HCT116 (cell line): ENCODE results near the gene PATL1.

Experiments used
- CEBPB ChIP-seq: IDR thresholded peaks from 2 replicates; pipeline ENCODE4 v1.6.1; 2012; ENCODE audit warnings: low read depth
- CTCF ChIP-seq, 3 experiments: fragments of 200-600 bp in 1 of 3; sonication (generic) in 1 of 3; IDR thresholded peaks in 2 of 3; conservative IDR thresholded peaks in 1 of 3; 2 replicates each; pipeline ENCODE4 v1.5.1; 2012 to 2017; ENCODE audit warnings: low read depth in 2 of 3, low read length in 2 of 3, antibody characterized with exemption in 1 of 3, borderline replicate concordance in 1 of 3, control low read depth in 1 of 3, mild to moderate bottlenecking in 1 of 3, mixed read lengths in 1 of 3, mixed run types in 1 of 3, moderate library complexity in 1 of 3; ENCODE audit not compliant: insufficient read depth in 1 of 3
- MAX ChIP-seq: IDR thresholded peaks from 2 replicates; pipeline ENCODE4 v1.6.1; 2012
- POLR2A ChIP-seq: IDR thresholded peaks from 2 replicates; pipeline ENCODE4 v1.7.0; 2011; ENCODE audit warnings: borderline replicate concordance; ENCODE audit not compliant: insufficient read depth, insufficient read length; ENCODE audit errors: extremely low read depth
- RAD21 ChIP-seq: IDR thresholded peaks from 2 replicates; pipeline ENCODE4 v1.6.1; 2012; ENCODE audit warnings: low read depth, mild to moderate bottlenecking
- SIN3A ChIP-seq: IDR thresholded peaks from 2 replicates; pipeline ENCODE4 v1.6.1; 2012; ENCODE audit warnings: low read depth
- ZBTB33 ChIP-seq: IDR thresholded peaks from 2 replicates; pipeline ENCODE4 v1.6.1; 2011; ENCODE audit warnings: mild to moderate bottlenecking, low read length, moderate library complexity; ENCODE audit not compliant: insufficient replicate concordance; ENCODE audit errors: extremely low read depth

- TF ChIP-seq ZBTB33: no peak
- no peak for TF ChIP-seq CTCF (IDR thresholded peaks at IDR 0.05 in 2 of 3, conservative IDR thresholded peaks at IDR 0.05 in 1 of 3; ENCODE audit: borderline replicate concordance in 1 of 3, insufficient read depth in 1 of 3, low read depth in 2 of 3, low read length in 2 of 3)
- TF ChIP-seq POLR2A: no peak
- no peak for TF ChIP-seq RAD21
- no peak for TF ChIP-seq MAX
- no peak for TF ChIP-seq SIN3A
- TF ChIP-seq CEBPB: no peak
Measured at GRCh38 chr11:59629996-59630395, 38.8 kb downstream of the PATL1 start.
